Brain microvascular endothelial cell (primary cell): ENCODE data around the gene GAPVD1.

Source experiments
- DNase-seq: peaks from one replicate; pipeline ENCODE4 v3.0.0-alpha.2; 2020
- H3K27ac ChIP-seq: fragments of 250-450 bp; sonication (Bioruptor Pico); 2 replicates; pipeline ENCODE4 v1.5.1; 2020; ENCODE audit warnings: mild to moderate bottlenecking, moderate library complexity
- H3K27me3 ChIP-seq: fragments of 250-450 bp; sonication (Bioruptor Pico); replicated peaks from 2 replicates; pipeline ENCODE4 v1.5.1; 2020; ENCODE audit warnings: mild to moderate bottlenecking
- H3K36me3 ChIP-seq: fragments of 250-450 bp; sonication (Bioruptor Pico); replicated peaks from 2 replicates; pipeline ENCODE4 v1.5.1; 2020; ENCODE audit warnings: mild to moderate bottlenecking
- H3K4me3 ChIP-seq: 2 replicates; pipeline ENCODE4 v1.5.1; 2011; ENCODE audit warnings: low read depth, mild to moderate bottlenecking, control low read depth, low read length, moderate library complexity
- in situ Hi-C: cut with HindIII; loops from 2 replicates; pipeline ENCODE4 v1.10.0; 2017; ENCODE audit warnings: low sequenced_read_pairs, low pct_ligation_motif_present
- TF ChIP-seq, protein P1 (sequence below): IDR thresholded peaks from 2 replicates; pipeline ENCODE4 v1.5.1; 2011; ENCODE audit warnings: low read depth, mild to moderate bottlenecking, moderate library complexity, low read length, control low read depth, inconsistent platforms; ENCODE audit errors: missing control alignments

The GAPVD1 gene

DNA sequence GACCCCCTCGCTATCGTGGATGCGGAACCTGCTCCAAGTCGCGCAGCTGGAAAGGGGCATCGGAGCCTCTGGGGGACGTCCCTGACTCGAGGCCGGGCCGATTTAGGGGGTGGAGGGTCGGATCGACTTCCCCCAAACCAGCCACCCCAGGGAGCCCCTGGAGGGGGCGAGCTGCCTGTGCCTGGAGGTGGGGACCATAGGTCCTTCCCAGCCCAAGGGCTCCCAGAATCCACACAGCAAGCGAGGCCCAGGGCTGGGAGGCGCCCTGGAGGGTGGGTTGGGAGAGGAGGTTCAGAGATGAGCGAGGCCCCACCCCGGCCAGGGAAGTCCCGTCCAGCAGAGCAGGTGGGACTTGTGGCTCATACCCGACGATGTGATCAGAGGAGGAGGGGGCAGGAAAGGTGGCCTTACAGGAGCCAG is 147.6 kb downstream of the GAPVD1 start:
- TF ChIP-seq, protein P1, sequence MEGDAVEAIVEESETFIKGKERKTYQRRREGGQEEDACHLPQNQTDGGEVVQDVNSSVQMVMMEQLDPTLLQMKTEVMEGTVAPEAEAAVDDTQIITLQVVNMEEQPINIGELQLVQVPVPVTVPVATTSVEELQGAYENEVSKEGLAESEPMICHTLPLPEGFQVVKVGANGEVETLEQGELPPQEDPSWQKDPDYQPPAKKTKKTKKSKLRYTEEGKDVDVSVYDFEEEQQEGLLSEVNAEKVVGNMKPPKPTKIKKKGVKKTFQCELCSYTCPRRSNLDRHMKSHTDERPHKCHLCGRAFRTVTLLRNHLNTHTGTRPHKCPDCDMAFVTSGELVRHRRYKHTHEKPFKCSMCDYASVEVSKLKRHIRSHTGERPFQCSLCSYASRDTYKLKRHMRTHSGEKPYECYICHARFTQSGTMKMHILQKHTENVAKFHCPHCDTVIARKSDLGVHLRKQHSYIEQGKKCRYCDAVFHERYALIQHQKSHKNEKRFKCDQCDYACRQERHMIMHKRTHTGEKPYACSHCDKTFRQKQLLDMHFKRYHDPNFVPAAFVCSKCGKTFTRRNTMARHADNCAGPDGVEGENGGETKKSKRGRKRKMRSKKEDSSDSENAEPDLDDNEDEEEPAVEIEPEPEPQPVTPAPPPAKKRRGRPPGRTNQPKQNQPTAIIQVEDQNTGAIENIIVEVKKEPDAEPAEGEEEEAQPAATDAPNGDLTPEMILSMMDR = no peak
- no peak overlapping the region for H3K4me3 ChIP-seq
- no peak overlapping the region for H3K27ac ChIP-seq
- H3K36me3 ChIP-seq = no peaks in the 10 kb centered on the region
- no peaks in the 10 kb centered on the region for H3K27me3 ChIP-seq
- DNase-seq = no peak
- in situ Hi-C loops = no loop called here

DNA sequence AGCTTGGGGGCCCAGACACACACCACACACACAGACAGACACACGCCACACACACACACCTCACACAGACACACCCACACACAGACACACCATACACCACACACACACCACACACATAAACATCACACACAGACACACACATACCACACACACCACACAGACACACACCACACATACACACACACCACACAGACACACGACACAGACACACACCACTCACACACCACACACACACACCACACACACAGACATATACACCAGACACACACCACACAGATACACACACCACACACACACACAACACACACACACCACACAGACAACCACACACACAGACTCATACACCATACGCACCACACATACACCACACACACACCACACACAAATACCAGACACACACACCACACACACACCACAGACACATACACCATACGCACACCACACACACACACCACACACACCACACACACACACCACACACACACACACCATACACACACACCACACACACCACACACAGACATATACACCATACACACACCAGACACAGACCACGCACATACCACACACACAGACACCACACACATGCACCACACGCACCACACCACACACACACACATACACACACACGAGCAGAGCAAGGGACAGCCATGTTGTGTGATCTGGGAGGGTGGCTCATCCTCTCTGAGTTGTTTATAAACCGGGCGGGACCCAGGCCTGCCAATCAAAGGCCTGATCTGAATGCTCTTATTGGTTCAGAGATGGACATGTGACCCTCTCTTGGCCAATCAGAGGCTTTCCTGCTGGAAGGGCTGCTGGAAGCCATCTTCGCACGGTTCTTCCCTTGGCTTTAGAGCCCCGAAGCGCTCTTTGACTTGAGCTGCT is 148.3 kb downstream of the GAPVD1 start:
- no peak overlapping the region for H3K4me3 ChIP-seq

DNA sequence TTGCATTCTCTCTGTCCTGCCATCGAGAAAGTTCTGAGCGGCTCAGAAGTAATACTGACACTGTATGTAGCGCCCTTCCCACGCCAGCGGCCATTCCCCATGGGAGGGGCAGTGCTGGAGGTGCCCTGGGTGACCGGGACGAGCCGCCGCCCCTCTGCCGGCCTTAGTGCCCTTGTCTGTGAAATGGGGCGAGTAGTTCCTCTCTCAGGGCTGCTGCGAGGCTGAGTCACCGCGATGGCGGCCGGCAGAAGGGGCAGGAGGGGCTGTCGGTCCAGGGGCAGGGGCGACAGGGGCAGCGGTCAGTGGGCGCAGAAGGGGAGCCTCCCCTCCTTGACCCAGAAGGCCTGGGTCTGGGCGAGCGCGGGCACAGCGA is 148.9 kb downstream of the GAPVD1 start:
- TF ChIP-seq, protein P1 = no peak
- no peaks in the 10 kb centered on the region for H3K36me3 ChIP-seq
- in situ Hi-C loops = no loop called here
- H3K27me3 ChIP-seq = no peaks in the 10 kb centered on the region
- no peak overlapping the region for H3K4me3 ChIP-seq
- no peak for DNase-seq
- no peak overlapping the region for H3K27ac ChIP-seq

More for the DNA sequence above, 148.3 kb downstream of the GAPVD1 start:
- peak; percentile 40 for DNase-seq
- in situ Hi-C loops = no loop called here
- no peak overlapping the region for H3K27ac ChIP-seq
- TF ChIP-seq, protein P1 = no peak
- no peaks in the 10 kb centered on the region for H3K36me3 ChIP-seq
- no peaks in the 10 kb centered on the region for H3K27me3 ChIP-seq

DNA sequence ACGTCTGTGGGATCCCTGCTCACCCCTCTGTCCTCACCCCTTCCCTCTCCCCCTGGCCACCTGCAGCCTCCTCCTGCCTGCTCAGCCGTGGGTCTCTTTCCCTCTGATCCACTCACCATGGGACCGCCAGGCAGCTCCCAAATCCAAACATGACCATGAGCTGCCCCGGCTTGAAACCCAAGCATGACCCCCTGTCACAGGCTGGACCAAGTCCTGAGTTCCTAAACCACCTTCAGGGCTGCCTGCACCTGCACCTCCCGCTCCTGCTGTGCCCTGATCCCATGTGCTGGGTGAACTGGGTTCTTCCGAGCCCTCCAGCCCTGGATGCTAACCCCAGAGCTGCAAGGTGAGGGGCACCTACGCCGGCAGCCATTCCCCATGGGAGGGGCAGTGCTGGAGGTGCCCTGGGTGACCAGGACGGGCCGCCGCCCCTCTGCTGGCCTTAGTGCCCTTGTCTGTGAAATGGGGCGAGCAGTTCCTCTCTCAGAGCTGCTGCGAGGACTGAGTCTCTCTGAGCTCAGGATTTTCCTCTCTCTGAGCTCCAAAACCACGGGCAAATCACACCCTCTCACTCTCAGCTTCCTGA is 149.6 kb downstream of the GAPVD1 start:
- Histone ChIP-seq H3K27me3 (no peaks in the 10 kb centered on the region), H3K27ac (no peak overlapping the region), H3K36me3 (no peaks in the 10 kb centered on the region), H3K4me3 (no peak overlapping the region)
- TF ChIP-seq, protein P1 = no peak
- DNase-seq = no peak
- in situ Hi-C loops = no loop called here

DNA sequence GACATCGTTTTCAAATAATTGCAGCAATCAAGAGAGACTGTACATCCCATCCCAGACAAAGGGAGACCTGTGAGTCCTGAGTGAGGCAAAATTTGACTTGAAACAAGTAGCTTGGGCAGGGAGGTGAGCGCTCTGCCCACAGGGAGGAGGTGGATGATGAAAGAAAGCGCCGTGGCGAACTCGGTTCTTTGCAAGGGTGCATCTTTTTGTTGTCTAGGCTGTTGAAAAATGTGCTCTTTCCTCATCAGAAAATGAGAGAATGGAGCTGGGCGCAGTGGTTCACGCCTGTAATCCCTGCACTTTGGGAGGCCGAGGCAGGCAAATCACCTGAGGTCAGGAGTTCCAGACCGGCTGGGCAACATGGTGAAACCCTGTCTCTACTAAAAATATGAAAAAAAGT is 150.5 kb downstream of the GAPVD1 start:
- DNase-seq = no peak
- H3K27ac ChIP-seq = no peak overlapping the region
- TF ChIP-seq, protein P1 = no peak
- no peaks in the 10 kb centered on the region for H3K27me3 ChIP-seq
- no peaks in the 10 kb centered on the region for H3K36me3 ChIP-seq
- H3K4me3 ChIP-seq = no peak overlapping the region
- in situ Hi-C loops = no loop called here
